ENCODE results near the gene NXT1. TPM values are rescaled to one million over a fixed set of nuclear protein-coding genes. Genes with fewer than 3 reads are reported as not detected.
A peak's percentile ranks its signal among the peaks of the same experiment; 100 is the strongest.
"Not testable (repeated sequence)": the region's sequence is repeated elsewhere in the genome, so short reads cannot be mapped to it uniquely, and the experiment has no call there.

Gene NXT1
- total RNA-seq, 1 experiment from 2014 or later = 46.7 TPM

GRCh38 chr20:23348510-23348909, 2.1 kb upstream of the NXT1 start:
- not testable (repeated sequence) for H3K4me3 ChIP-seq, DNase-seq, H3K9me3 ChIP-seq, H3K27me3 ChIP-seq, H3K36me3 ChIP-seq

- H3K36me3 ChIP-seq = no peaks in the 10 kb centered on the region; the same call in 1 of the 2 replicates
- DNase-seq = peak; percentile 73
- no peaks in the 10 kb centered on the region for H3K9me3 ChIP-seq
- H3K27me3 ChIP-seq = no peaks in the 10 kb centered on the region
- H3K4me3 ChIP-seq = peak overlapping the region; percentile 89
Observed at GRCh38 chr20:23349338-23350195, 1.0 kb upstream of the NXT1 start.

- Histone ChIP-seq H3K9me3 (no peaks in the 10 kb centered on the region), H3K36me3 (peaks cover 3% of the 10 kb centered on the region), H3K27me3 (no peaks in the 10 kb centered on the region), H3K4me3 (peak overlapping the region; percentile 89)
- DNase-seq = peak; percentile 25
Observed at GRCh38 chr20:23350904-23351838, 580 bp downstream of the NXT1 start.

GRCh38 chr20:23356203-23356602, 5.6 kb downstream of the NXT1 start:
- H3K36me3 ChIP-seq = peaks cover 3% of the 10 kb centered on the region; the same call in 1 of the 2 replicates
- no peaks in the 10 kb centered on the region for H3K9me3 ChIP-seq
- DNase-seq = no peak
- no peaks in the 10 kb centered on the region for H3K27me3 ChIP-seq
- H3K4me3 ChIP-seq = no peak overlapping the region

- DNase-seq = peak; percentile 99
- peak overlapping the region; percentile 69 for H3K4me3 ChIP-seq
- no peaks in the 10 kb centered on the region for H3K9me3 ChIP-seq
- H3K27me3 ChIP-seq = no peaks in the 10 kb centered on the region
- H3K36me3 ChIP-seq = peaks cover 3% of the 10 kb centered on the region; the same call in 1 of the 2 replicates
Observed at GRCh38 chr20:23357767-23358562, 7.4 kb downstream of the NXT1 start.

- DNase-seq = no peak
- H3K27me3 ChIP-seq = no peaks in the 10 kb centered on the region
- H3K36me3 ChIP-seq = peaks cover 3% of the 10 kb centered on the region; the same call in 1 of the 2 replicates
- H3K4me3 ChIP-seq = peak overlapping the region; percentile 69
- no peaks in the 10 kb centered on the region for H3K9me3 ChIP-seq
Observed at GRCh38 chr20:23358563-23358906, 7.9 kb downstream of the NXT1 start.

- Histone ChIP-seq H3K27me3 (no peaks in the 10 kb centered on the region), H3K36me3 (peaks cover 3% of the 10 kb centered on the region; the same call in 1 of the 2 replicates), H3K9me3 (no peaks in the 10 kb centered on the region), H3K4me3 (no peak overlapping the region)
- DNase-seq = no peak
Observed at GRCh38 chr20:23358923-23359593, 8.5 kb downstream of the NXT1 start.

GRCh38 chr20:23360531-23360930, 9.9 kb downstream of the NXT1 start:
- no peak for DNase-seq
- H3K27me3 ChIP-seq = no peaks in the 10 kb centered on the region
- peaks cover under 1% of the 10 kb centered on the region; the same call in 1 of the 2 replicates for H3K36me3 ChIP-seq
- peak overlapping the region; percentile 66 for H3K4me3 ChIP-seq
- H3K9me3 ChIP-seq = no peaks in the 10 kb centered on the region

- Histone ChIP-seq H3K9me3 (no peaks in the 10 kb centered on the region), H3K4me3 (peak overlapping the region; percentile 66), H3K27me3 (no peaks in the 10 kb centered on the region), H3K36me3 (peaks cover 6% of the 10 kb centered on the region)
- no peak for DNase-seq
Observed at GRCh38 chr20:23361119-23361475, 10.5 kb downstream of the NXT1 start.

GRCh38 chr20:23361476-23362391, 11.1 kb downstream of the NXT1 start, which contains the start of gene GZF1:
TSS of gene GZF1 (plus strand) at chr20:23362182. CDS start at chr20:23364384, 2,202 bp downstream.
- H3K9me3 ChIP-seq = no peaks in the 10 kb centered on the region
- peak within 1 kb of the TSS; percentile 66 for H3K4me3 ChIP-seq

GRCh38 chr20:23362392-23363256, 12.0 kb downstream of the NXT1 start:
- Histone ChIP-seq H3K27me3 (no peaks in the 10 kb centered on the region), H3K36me3 (peaks cover 14% of the 10 kb centered on the region), H3K4me3 (peak overlapping the region; percentile 66), H3K9me3 (no peaks in the 10 kb centered on the region)
- DNase-seq = peak; percentile 9

More at GRCh38 chr20:23361476-23362391, 11.1 kb downstream of the NXT1 start, which contains the start of gene GZF1:
- peak; percentile 91 for DNase-seq
- Histone ChIP-seq H3K27me3 (no peaks in the 10 kb centered on the region), H3K36me3 (peaks cover 10% of the 10 kb centered on the region)

- peak; percentile 13 for DNase-seq
- H3K4me3 ChIP-seq = peak overlapping the region; percentile 66
- H3K27me3 ChIP-seq = no peaks in the 10 kb centered on the region
- peaks cover 19% of the 10 kb centered on the region for H3K36me3 ChIP-seq
- no peaks in the 10 kb centered on the region for H3K9me3 ChIP-seq
Observed at GRCh38 chr20:23363257-23363649, 12.7 kb downstream of the NXT1 start.

- DNase-seq = no peak
- peaks cover 38% of the 10 kb centered on the region for H3K36me3 ChIP-seq
Observed at GRCh38 chr20:23365390-23366165, 15.0 kb downstream of the NXT1 start.

More at GRCh38 chr20:23365390-23366165, 15.0 kb downstream of the NXT1 start:
- Histone ChIP-seq H3K4me3 (no peak overlapping the region), H3K9me3 (no peaks in the 10 kb centered on the region), H3K27me3 (no peaks in the 10 kb centered on the region)
